Esophagus muscularis mucosa (tissue), 4 donors: ENCODE results near the gene FDXACB1. TPM values are rescaled to one million over a fixed set of nuclear protein-coding genes. Genes with fewer than 3 reads are reported as not detected.

Source experiments
- DNase-seq: peaks from one replicate; pipeline ENCODE4 v3.0.0-alpha.2; 2017; ENCODE audit errors: extremely low spot score
- H3K27ac ChIP-seq, 4 donors: fragments of 200-600 bp; sonication (generic); replicated peaks in 1 of 4; 1 replicate in 3 of 4; 2 replicates in 1 of 4; pipeline ENCODE4 v1.5.1; 2016 to 2019; ENCODE audit warnings: mild to moderate bottlenecking in 1 of 4
- H3K27me3 ChIP-seq, 4 donors: fragments of 200-600 bp; sonication (generic); one replicate each; pipeline versions ENCODE4 v1.5.1 to v1.6.0; 2016 to 2019
- H3K36me3 ChIP-seq, 4 donors: fragments of 200-600 bp; sonication (generic); one replicate each; pipeline ENCODE4 v1.5.1; 2016 to 2019
- H3K4me1 ChIP-seq, 4 donors: fragments of 200-600 bp; sonication (generic); one replicate each; pipeline ENCODE4 v1.5.1; 2016 to 2019
- H3K4me3 ChIP-seq, 4 donors: fragments of 200-600 bp; sonication (generic); 1 replicate in 2 of 4; 2 replicates in 2 of 4; pipeline ENCODE4 v1.5.1; 2016 to 2019; ENCODE audit warnings: mild to moderate bottlenecking in 4 of 4, moderate library complexity in 1 of 4
- H3K9me3 ChIP-seq, 4 donors: fragments of 200-600 bp; sonication (generic); 1 replicate in 3 of 4; 2 replicates in 1 of 4; pipeline ENCODE4 v1.5.1; 2016 to 2019
- EP300 ChIP-seq: sonication (generic); formaldehyde crosslinking; IDR thresholded peaks from one replicate; pipeline ENCODE4 v1.6.1; 2017; ENCODE audit warnings: antibody characterized with exemption
- POLR2A ChIP-seq: fragments of 450-650 bp; IDR thresholded peaks from one replicate; pipeline ENCODE4 v1.6.1; 2017; ENCODE audit warnings: antibody characterized with exemption, moderate library complexity, mild to moderate bottlenecking, low read depth
- POLR2AphosphoS5 ChIP-seq, 2 donors: sonication (generic); formaldehyde crosslinking; IDR thresholded peaks; one replicate each; pipeline ENCODE4 v1.6.1; 2017; ENCODE audit warnings: antibody characterized with exemption in 2 of 2
- WGBS: methylation state at CpG from one replicate; pipeline ENCODE4 v1.1.5; 2018; 5-methylcytosine and 5-hydroxymethylcytosine counted together
- intact Hi-C: fragments of 100-400 bp; cut with DNase I; formaldehyde crosslinking; loops from one replicate; pipeline ENCODE4 v1.15.1; 2023
- total RNA-seq, 4 donors: library from RNA; depleted of rRNA; stranded (reverse); fragments of >200 nt; gene quantifications; one replicate each; pipeline versions ENCODE4 v1.1.0 to v1.2.1, GENCODE V29; 2016
- TF ChIP-seq, protein P1 (sequence below), 3 experiments: fragments of 200-600 bp in 2 of 3; fragments of 450-650 bp in 1 of 3; sonication (generic) in 2 of 3; IDR thresholded peaks; one replicate each; pipeline ENCODE4 v1.5.1; 2017 to 2019; ENCODE audit warnings: antibody characterized with exemption in 3 of 3, mild to moderate bottlenecking in 2 of 3, moderate library complexity in 1 of 3

FDXACB1 gene
- total RNA-seq, 4 donors from 2014 or later: 0.83 to 0.92 (median 0.84) TPM

GRCh38 chr11:111840143-111840542 lies 38.8 kb downstream of the FDXACB1 start:
- intact Hi-C loops: loop anchor here (5.0 kb wide), 3 partner anchors 63 to 253 kb away; partner anchors contain the start of gene SIK2
- DNase-seq: no peak
- no peak for TF ChIP-seq POLR2A
- no peak for TF ChIP-seq EP300
- TF ChIP-seq, protein P1, sequence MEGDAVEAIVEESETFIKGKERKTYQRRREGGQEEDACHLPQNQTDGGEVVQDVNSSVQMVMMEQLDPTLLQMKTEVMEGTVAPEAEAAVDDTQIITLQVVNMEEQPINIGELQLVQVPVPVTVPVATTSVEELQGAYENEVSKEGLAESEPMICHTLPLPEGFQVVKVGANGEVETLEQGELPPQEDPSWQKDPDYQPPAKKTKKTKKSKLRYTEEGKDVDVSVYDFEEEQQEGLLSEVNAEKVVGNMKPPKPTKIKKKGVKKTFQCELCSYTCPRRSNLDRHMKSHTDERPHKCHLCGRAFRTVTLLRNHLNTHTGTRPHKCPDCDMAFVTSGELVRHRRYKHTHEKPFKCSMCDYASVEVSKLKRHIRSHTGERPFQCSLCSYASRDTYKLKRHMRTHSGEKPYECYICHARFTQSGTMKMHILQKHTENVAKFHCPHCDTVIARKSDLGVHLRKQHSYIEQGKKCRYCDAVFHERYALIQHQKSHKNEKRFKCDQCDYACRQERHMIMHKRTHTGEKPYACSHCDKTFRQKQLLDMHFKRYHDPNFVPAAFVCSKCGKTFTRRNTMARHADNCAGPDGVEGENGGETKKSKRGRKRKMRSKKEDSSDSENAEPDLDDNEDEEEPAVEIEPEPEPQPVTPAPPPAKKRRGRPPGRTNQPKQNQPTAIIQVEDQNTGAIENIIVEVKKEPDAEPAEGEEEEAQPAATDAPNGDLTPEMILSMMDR (IDR thresholded peaks at IDR 0.05): no peak
- TF ChIP-seq POLR2AphosphoS5 (IDR thresholded peaks at IDR 0.05): no peak
- Histone ChIP-seq H3K4me1 (peaks cover 0 to 12% (median 3%) of the 10 kb centered on the region in 4 donors), H3K4me3 (no peak overlapping the region), H3K27me3 (no peaks in the 10 kb centered on the region), H3K36me3 (peaks cover 20 to 72% (median 57%) of the 10 kb centered on the region in 4 donors), H3K27ac (no peak overlapping the region), H3K9me3 (no peaks in the 10 kb centered on the region)
- WGBS: 81% methylated on average over 1 of the region's 1 CpG

GRCh38 chr11:111838054-111838453 lies 40.9 kb downstream of the FDXACB1 start:
- Histone ChIP-seq H3K4me1 (peaks cover 0 to 12% (median 3%) of the 10 kb centered on the region in 4 donors), H3K9me3 (no peaks in the 10 kb centered on the region), H3K36me3 (peaks cover 16 to 65% (median 51%) of the 10 kb centered on the region in 4 donors), H3K27me3 (no peaks in the 10 kb centered on the region), H3K4me3 (no peak overlapping the region), H3K27ac (no peak overlapping the region)
- DNase-seq: no peak
- no peak for TF ChIP-seq EP300
- no peak for TF ChIP-seq POLR2AphosphoS5 (IDR thresholded peaks at IDR 0.05)
- no peak for TF ChIP-seq POLR2A
- TF ChIP-seq, protein P1 (IDR thresholded peaks at IDR 0.05): no peak
- 89% methylated on average over 5 of the region's 5 CpGs for WGBS
- intact Hi-C loops: no loop called here

- H3K4me1 ChIP-seq: peaks cover 0 to 12% (median 3%) of the 10 kb centered on the region in 4 donors
- DNase-seq: no peak
- no peak overlapping the region for H3K4me3 ChIP-seq
- TF ChIP-seq, protein P1 (IDR thresholded peaks at IDR 0.05): no peak
- TF ChIP-seq EP300 (no peak), POLR2AphosphoS5 (IDR thresholded peaks at IDR 0.05) (no peak), POLR2A (no peak)
- WGBS: 95% methylated on average over 5 of the region's 5 CpGs
- no peaks in the 10 kb centered on the region for H3K27me3 ChIP-seq
- no peak overlapping the region for H3K27ac ChIP-seq
- H3K9me3 ChIP-seq: no peaks in the 10 kb centered on the region
- intact Hi-C loops: no loop called here
- peaks cover 16 to 59% (median 49%) of the 10 kb centered on the region in 4 donors for H3K36me3 ChIP-seq
Measured at GRCh38 chr11:111837366-111837891, 41.5 kb downstream of the FDXACB1 start.

DNA sequence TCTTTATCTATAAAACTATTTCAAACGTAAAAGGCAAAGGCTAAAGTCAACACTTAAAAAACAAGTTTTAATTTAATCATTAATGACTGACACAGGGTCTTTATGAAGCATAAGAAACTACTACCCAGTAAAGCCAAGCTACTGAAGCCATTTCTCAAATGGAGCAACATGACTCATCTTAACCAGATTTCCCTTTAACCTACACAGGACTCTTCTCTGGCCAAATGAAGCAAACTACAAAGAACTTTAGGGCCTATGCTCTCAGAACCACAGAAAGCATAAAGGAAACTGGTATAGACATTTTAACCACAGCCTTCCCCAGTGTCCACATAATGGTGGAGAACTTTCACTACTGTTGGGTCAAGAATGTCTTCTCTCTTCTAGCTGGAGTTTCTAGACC lies 42.2 kb downstream of the FDXACB1 start:
- no peak overlapping the region for H3K27ac ChIP-seq
- intact Hi-C loops: no loop called here
- no peaks in the 10 kb centered on the region for H3K9me3 ChIP-seq
- no peak for TF ChIP-seq POLR2AphosphoS5 (IDR thresholded peaks at IDR 0.05)
- TF ChIP-seq, protein P1 (IDR thresholded peaks at IDR 0.05): no peak
- TF ChIP-seq EP300: no peak
- TF ChIP-seq POLR2A: no peak
- H3K36me3 ChIP-seq: peaks cover 16 to 60% (median 49%) of the 10 kb centered on the region in 4 donors
- no peak for DNase-seq
- H3K4me1 ChIP-seq: peaks cover 0 to 11% (median 3%) of the 10 kb centered on the region in 4 donors
- no peaks in the 10 kb centered on the region for H3K27me3 ChIP-seq
- H3K4me3 ChIP-seq: no peak overlapping the region
- 94% methylated on average over 1 of the region's 1 CpG for WGBS

DNA sequence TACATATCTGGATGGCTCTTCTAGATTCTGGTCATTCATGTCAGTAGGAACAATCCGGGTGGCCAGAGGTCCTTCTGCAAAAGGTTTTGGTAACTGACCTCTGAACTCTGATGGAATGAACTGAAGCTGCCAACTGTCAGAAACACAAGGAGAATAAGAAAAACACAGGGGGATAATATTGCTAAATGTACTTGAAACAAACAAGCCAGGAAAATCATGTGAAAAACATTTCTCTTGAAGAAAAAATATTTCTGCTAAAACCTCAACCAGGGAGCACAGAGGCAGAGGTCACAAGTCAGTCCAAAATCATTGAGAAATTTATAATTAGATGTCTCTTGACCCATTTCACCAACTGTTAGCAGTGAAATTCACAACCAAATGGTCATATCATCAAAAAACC lies 42.8 kb downstream of the FDXACB1 start:
- H3K27ac ChIP-seq: no peak overlapping the region
- no peak overlapping the region for H3K4me3 ChIP-seq
- peaks cover 0 to 5% (median under 1%) of the 10 kb centered on the region in 4 donors for H3K4me1 ChIP-seq
- H3K9me3 ChIP-seq: no peaks in the 10 kb centered on the region
- 88% methylated on average over 1 of the region's 1 CpG for whole genome bisulfite sequencing
- DNase-seq: no peak
- intact Hi-C loops: no loop called here
- no peaks in the 10 kb centered on the region for H3K27me3 ChIP-seq
- TF ChIP-seq EP300 (no peak), POLR2AphosphoS5 (IDR thresholded peaks at IDR 0.05) (no peak), POLR2A (no peak)
- TF ChIP-seq, protein P1 (IDR thresholded peaks at IDR 0.05): no peak
- H3K36me3 ChIP-seq: peaks cover 16 to 65% (median 51%) of the 10 kb centered on the region in 4 donors
